ENCODE data around the gene ETNK2. TPM values are rescaled to one million over a fixed set of nuclear protein-coding genes. Genes with fewer than 3 reads are reported as not detected.

ETNK2 gene
- total and polyA plus RNA-seq, 2 of the 13 experiments (the other 11 are each of a cell fraction or from before 2014, with no cell fraction given) = 15.5 to 42.8 TPM

GRCh38 chr1:204116539-204116938 is 35.3 kb downstream of the ETNK2 start:
- ATAC-seq = no peak; the same call in 2 of the 3 replicates
- 100% methylated on average over 4 of the region's 4 CpGs for WGBS (ENCODE audit: low lambda C conversion rate)
- intact Hi-C loops (cut with micrococcal nuclease; ENCODE audit: unreplicated experiment) = no loop called here
- H3K4me2 ChIP-seq (ENCODE audit: low read depth, low read length) = no peak overlapping the region
- no peak overlapping the region for H3K9ac ChIP-seq (ENCODE audit: insufficient read depth, low read depth, low read length)
- BruUV-seq (replicated peaks) = no TSS peak
- H3K4me1 ChIP-seq (ENCODE audit: insufficient read depth, low read length) = peaks cover 12% of the 10 kb centered on the region
- no peak overlapping the region for H2AFZ ChIP-seq (ENCODE audit: low read length)
- no peak overlapping the region for H3K27ac ChIP-seq (ENCODE audit: extremely low read length, insufficient read depth, low read length)
- peaks cover 13% of the 10 kb centered on the region for H3K79me2 ChIP-seq (ENCODE audit: insufficient read depth, low read length)
- ChIA-PET POLR2A (no interaction called here), CTCF (ENCODE audit: low intra/inter-chr PET ratio, low total read pairs) (no interaction called here)
- no peak for FAIRE-seq
- DNase-seq (ENCODE audit: low spot score) = no peak
- H3K9me3 ChIP-seq (ENCODE audit: low read length) = no peaks in the 10 kb centered on the region
- H4K20me1 ChIP-seq (ENCODE audit: insufficient read depth, low read length) = no peaks in the 10 kb centered on the region
- H3K27me3 ChIP-seq (ENCODE audit: control insufficient read depth in 1 of 2, insufficient read depth in 2 of 2, low read length in 2 of 2) = no peaks in the 10 kb centered on the region
- no peak overlapping the region for H3K4me3 ChIP-seq (replicated peaks in 1 of 3; ENCODE audit: insufficient read depth in 1 of 3, low read depth in 2 of 3, low read length in 3 of 3)
- H3K36me3 ChIP-seq (replicated peaks in 1 of 2; ENCODE audit: control insufficient read depth in 1 of 2, insufficient read depth in 2 of 2, low read length in 2 of 2) = peaks cover 31 to 64% of the 10 kb centered on the region in 2 experiments
- in situ Hi-C loops (cut with HindIII; ENCODE audit: extremely low pct_ligation_motif_present, low pct_unique_long_range_greater_than_20kb) = no loop called here
- no peak for TF ChIP-seq RAD51 (IDR thresholded peaks at IDR 0.05; ENCODE audit: borderline replicate concordance)
- TF ChIP-seq HOXA5 (CRISPR knock-in tag; IDR thresholded peaks at IDR 0.05) = no peak
- TF ChIP-seq ZNF280D (CRISPR knock-in tag; IDR thresholded peaks at IDR 0.05) = no peak
- no peak for TF ChIP-seq ZNF451 (CRISPR knock-in tag; IDR thresholded peaks at IDR 0.05)
- no peak for TF ChIP-seq ATF5 (CRISPR knock-in tag; IDR thresholded peaks at IDR 0.05; ENCODE audit: low read depth)
- TF ChIP-seq TBX3 (IDR thresholded peaks at IDR 0.05; ENCODE audit: borderline replicate concordance) = no peak
- no peak for TF ChIP-seq SIX4 (CRISPR knock-in tag; IDR thresholded peaks at IDR 0.05)
- no peak for TF ChIP-seq ZNF670 (CRISPR knock-in tag; IDR thresholded peaks at IDR 0.05; ENCODE audit: borderline replicate concordance)
- TF ChIP-seq SNAPC4 (CRISPR knock-in tag; IDR thresholded peaks at IDR 0.05) = no peak
- no peak for TF ChIP-seq PAXIP1 (CRISPR knock-in tag; conservative IDR thresholded peaks at IDR 0.05)
- no peak for TF ChIP-seq CENPT (CRISPR knock-in tag; IDR thresholded peaks at IDR 0.05; ENCODE audit: low read depth)
- TF ChIP-seq KDM5A (IDR thresholded peaks at IDR 0.05; ENCODE audit: borderline replicate concordance, low read length) = no peak
- TF ChIP-seq ZBTB21 (CRISPR knock-in tag; IDR thresholded peaks at IDR 0.05) = no peak
